Upper lobe of left lung (tissue), 4 donors: Measurements from ENCODE around the gene GOLM1.

Experiments
- EP300 ChIP-seq, 4 donors: sonication (generic); formaldehyde crosslinking; IDR thresholded peaks; one replicate each; pipeline ENCODE4 v1.5.1; 2017; ENCODE audit warnings: antibody characterized with exemption in 4 of 4, control low read depth in 2 of 4
- POLR2A ChIP-seq, 4 donors: fragments of 450-650 bp; IDR thresholded peaks; one replicate each; pipeline ENCODE4 v1.5.1; 2016 to 2017; ENCODE audit warnings: antibody characterized with exemption in 4 of 4, mild to moderate bottlenecking in 2 of 4
- POLR2AphosphoS5 ChIP-seq, 2 donors: sonication (generic); formaldehyde crosslinking; IDR thresholded peaks; one replicate each; pipeline ENCODE4 v1.5.1; 2017; ENCODE audit warnings: antibody characterized with exemption in 2 of 2
- TF ChIP-seq, protein P1 (sequence below), 6 experiments: fragments of 450-650 bp in 4 of 6; fragments of 200-600 bp in 2 of 6; sonication (generic) in 2 of 6; IDR thresholded peaks; one replicate each; pipeline ENCODE4 v1.5.1; 2016 to 2019; ENCODE audit warnings: antibody characterized with exemption in 6 of 6

DNA sequence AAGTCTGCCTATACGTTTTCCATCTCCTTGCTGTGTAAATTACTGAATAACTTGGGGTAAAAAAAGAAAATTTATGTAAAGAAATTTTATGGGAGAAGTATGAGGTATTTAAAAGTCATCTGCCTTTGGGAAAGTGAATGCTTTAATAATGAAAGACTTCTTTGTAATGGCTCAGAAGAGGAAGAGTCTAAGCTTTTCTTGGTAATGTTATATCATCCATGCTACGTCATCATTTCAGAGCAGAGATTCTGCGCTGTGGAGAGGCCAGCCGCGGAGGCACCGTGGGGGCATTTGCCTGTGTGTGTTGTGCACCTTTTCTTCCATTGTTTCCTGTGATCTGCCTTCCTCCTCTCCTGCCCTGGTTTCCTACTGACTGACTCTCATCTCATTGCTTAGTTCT is 78.2 kb downstream of the GOLM1 start:
- TF ChIP-seq EP300 (IDR thresholded peaks at IDR 0.05) (no peak), POLR2A (IDR thresholded peaks at IDR 0.05) (no peak), POLR2AphosphoS5 (IDR thresholded peaks at IDR 0.05) (no peak)
- TF ChIP-seq, protein P1, sequence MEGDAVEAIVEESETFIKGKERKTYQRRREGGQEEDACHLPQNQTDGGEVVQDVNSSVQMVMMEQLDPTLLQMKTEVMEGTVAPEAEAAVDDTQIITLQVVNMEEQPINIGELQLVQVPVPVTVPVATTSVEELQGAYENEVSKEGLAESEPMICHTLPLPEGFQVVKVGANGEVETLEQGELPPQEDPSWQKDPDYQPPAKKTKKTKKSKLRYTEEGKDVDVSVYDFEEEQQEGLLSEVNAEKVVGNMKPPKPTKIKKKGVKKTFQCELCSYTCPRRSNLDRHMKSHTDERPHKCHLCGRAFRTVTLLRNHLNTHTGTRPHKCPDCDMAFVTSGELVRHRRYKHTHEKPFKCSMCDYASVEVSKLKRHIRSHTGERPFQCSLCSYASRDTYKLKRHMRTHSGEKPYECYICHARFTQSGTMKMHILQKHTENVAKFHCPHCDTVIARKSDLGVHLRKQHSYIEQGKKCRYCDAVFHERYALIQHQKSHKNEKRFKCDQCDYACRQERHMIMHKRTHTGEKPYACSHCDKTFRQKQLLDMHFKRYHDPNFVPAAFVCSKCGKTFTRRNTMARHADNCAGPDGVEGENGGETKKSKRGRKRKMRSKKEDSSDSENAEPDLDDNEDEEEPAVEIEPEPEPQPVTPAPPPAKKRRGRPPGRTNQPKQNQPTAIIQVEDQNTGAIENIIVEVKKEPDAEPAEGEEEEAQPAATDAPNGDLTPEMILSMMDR (IDR thresholded peaks at IDR 0.05): no peak
